HL-60 (cell line): ENCODE results near the gene LRRC17.
"Not testable (repeated sequence)": the region's sequence is repeated elsewhere in the genome, so short reads cannot be mapped to it uniquely, and the experiment has no call there.

Experiments used
- DNase-seq, 2 experiments: peaks; one replicate each; pipeline ENCODE4 v3.0.0-alpha.2; 2010 to 2020; ENCODE audit warnings: low read depth in 1 of 2, low spot score in 1 of 2
- H3K27ac ChIP-seq: fragments of 250-450 bp; sonication (Bioruptor Pico); replicated peaks from 2 replicates; pipeline ENCODE4 v1.5.1; 2020; ENCODE audit warnings: mild to moderate bottlenecking, moderate library complexity
- H3K27me3 ChIP-seq: fragments of 250-450 bp; sonication (Bioruptor Pico); 2 replicates; pipeline ENCODE4 v1.5.1; 2021; ENCODE audit warnings: mild to moderate bottlenecking, moderate library complexity; ENCODE audit not compliant: insufficient read depth, poor library complexity, severe bottlenecking
- H3K4me3 ChIP-seq: replicated peaks from 2 replicates; pipeline ENCODE4 v1.5.1; 2011; ENCODE audit warnings: mild to moderate bottlenecking, control low read depth, low read length; ENCODE audit not compliant: insufficient read depth
- GABPA ChIP-seq: IDR thresholded peaks from 2 replicates; pipeline ENCODE4 v1.6.1; 2012; ENCODE audit warnings: low read depth
- POLR2AphosphoS5 ChIP-seq: IDR thresholded peaks from 2 replicates; pipeline ENCODE4 v1.6.1; 2012; ENCODE audit warnings: low read depth
- SPI1 ChIP-seq: IDR thresholded peaks from 2 replicates; pipeline ENCODE4 v1.6.1; 2012; ENCODE audit warnings: low read depth, mild to moderate bottlenecking, borderline replicate concordance
- TF ChIP-seq, protein P1 (sequence below): IDR thresholded peaks from 2 replicates; pipeline ENCODE4 v1.6.1; 2012; ENCODE audit warnings: low read depth; ENCODE audit not compliant: insufficient replicate concordance
- TF ChIP-seq, protein P2 (sequence below): IDR thresholded peaks from one replicate; pipeline ENCODE4 v1.5.1; 2011; ENCODE audit warnings: low read length, control low read depth, inconsistent platforms; ENCODE audit not compliant: insufficient read depth

LRRC17 gene

DNA sequence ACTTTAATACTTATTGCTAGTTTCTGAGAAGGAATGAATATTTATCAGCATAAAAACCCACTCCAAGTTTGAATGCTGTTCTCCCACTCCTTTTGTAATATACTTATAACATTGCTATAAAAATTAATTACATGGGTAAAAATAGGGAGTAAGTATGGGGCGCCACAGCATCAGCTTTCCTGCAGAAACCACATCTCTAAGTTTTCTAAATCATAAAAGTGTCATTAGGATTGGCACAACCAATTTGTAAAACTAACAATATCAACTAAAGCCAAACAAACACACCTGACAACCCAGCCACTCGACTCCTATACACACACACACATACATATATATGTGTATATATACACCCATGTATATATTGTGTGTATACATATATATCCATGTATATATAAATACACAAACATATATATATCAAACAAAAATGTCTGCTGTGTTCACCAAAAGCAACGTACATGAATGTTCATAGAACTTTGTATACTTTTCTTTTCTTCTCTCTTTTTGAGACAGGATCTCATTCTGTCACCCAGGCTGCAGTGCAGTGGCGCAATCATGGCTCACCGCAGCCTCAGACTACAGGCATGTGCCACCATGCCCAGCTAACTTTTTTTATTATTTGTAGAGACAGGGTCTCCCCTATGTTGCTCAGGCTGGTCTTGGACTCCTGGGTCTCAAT is 14.8 kb upstream of the LRRC17 start:
- TF ChIP-seq, protein P1, sequence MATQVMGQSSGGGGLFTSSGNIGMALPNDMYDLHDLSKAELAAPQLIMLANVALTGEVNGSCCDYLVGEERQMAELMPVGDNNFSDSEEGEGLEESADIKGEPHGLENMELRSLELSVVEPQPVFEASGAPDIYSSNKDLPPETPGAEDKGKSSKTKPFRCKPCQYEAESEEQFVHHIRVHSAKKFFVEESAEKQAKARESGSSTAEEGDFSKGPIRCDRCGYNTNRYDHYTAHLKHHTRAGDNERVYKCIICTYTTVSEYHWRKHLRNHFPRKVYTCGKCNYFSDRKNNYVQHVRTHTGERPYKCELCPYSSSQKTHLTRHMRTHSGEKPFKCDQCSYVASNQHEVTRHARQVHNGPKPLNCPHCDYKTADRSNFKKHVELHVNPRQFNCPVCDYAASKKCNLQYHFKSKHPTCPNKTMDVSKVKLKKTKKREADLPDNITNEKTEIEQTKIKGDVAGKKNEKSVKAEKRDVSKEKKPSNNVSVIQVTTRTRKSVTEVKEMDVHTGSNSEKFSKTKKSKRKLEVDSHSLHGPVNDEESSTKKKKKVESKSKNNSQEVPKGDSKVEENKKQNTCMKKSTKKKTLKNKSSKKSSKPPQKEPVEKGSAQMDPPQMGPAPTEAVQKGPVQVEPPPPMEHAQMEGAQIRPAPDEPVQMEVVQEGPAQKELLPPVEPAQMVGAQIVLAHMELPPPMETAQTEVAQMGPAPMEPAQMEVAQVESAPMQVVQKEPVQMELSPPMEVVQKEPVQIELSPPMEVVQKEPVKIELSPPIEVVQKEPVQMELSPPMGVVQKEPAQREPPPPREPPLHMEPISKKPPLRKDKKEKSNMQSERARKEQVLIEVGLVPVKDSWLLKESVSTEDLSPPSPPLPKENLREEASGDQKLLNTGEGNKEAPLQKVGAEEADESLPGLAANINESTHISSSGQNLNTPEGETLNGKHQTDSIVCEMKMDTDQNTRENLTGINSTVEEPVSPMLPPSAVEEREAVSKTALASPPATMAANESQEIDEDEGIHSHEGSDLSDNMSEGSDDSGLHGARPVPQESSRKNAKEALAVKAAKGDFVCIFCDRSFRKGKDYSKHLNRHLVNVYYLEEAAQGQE = no peak
- TF ChIP-seq SPI1 (no peak), POLR2AphosphoS5 (peak; percentile 83), GABPA (0 out of 2 replicates have a peak, but pooled peaks have one; percentile 25)
- TF ChIP-seq, protein P2, sequence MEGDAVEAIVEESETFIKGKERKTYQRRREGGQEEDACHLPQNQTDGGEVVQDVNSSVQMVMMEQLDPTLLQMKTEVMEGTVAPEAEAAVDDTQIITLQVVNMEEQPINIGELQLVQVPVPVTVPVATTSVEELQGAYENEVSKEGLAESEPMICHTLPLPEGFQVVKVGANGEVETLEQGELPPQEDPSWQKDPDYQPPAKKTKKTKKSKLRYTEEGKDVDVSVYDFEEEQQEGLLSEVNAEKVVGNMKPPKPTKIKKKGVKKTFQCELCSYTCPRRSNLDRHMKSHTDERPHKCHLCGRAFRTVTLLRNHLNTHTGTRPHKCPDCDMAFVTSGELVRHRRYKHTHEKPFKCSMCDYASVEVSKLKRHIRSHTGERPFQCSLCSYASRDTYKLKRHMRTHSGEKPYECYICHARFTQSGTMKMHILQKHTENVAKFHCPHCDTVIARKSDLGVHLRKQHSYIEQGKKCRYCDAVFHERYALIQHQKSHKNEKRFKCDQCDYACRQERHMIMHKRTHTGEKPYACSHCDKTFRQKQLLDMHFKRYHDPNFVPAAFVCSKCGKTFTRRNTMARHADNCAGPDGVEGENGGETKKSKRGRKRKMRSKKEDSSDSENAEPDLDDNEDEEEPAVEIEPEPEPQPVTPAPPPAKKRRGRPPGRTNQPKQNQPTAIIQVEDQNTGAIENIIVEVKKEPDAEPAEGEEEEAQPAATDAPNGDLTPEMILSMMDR = no peak
- H3K4me3 ChIP-seq = no peak overlapping the region
- DNase-seq = peak; percentile 38 to 93

DNA sequence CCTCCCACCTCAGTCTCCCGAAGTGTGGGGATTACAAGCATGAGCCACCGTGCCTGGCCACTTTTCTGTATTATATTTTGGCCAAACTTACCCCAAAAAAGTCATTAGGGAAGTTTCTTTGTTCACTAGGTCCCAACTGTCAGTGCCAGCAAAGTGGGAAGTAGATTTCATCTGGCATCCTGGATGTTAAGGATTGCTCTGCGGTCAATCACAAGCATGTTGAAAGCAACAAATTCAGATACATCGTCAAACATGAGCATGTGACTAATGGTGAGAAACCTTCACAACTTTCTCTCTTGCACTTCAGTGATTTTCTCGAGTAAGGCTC is 14.3 kb upstream of the LRRC17 start:
- Histone ChIP-seq H3K27me3 (no peaks in the 10 kb centered on the region), H3K4me3 (no peak overlapping the region), H3K27ac (peak overlapping the region; percentile 94)
- TF ChIP-seq, protein P2 = no peak
- peak; percentile 66 for TF ChIP-seq POLR2AphosphoS5
- TF ChIP-seq GABPA = no peak
- TF ChIP-seq, protein P1 = peak; percentile 56
- peak; percentile 8; the same call in 1 of the 2 replicates for TF ChIP-seq SPI1
- peak; percentile 75 to 90 for DNase-seq

More for the DNA sequence above, 14.8 kb upstream of the LRRC17 start:
- Histone ChIP-seq H3K27ac (peak overlapping the region; percentile 94), H3K27me3 (no peaks in the 10 kb centered on the region)

DNA sequence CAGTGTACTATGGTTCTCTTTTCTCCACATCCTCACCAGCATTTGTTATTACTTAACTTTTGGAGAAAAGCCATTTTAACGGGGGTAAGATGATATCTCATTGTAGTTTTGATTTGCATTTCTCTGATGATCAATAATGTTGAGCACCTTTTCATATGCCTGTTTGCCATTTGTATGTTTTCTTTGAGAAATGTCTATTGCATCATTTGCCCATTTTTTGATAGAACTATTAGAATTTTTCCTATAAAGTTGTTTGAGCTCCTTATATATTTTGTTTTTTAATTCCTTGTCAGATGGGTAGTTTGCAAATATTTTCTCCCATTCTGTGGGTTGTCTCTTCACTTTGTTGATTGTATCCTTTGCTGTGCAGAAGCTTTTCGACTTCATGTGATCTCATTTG is 10.7 kb upstream of the LRRC17 start:
- not testable (repeated sequence) for H3K27me3 ChIP-seq, DNase-seq, H3K27ac ChIP-seq, H3K4me3 ChIP-seq

DNA sequence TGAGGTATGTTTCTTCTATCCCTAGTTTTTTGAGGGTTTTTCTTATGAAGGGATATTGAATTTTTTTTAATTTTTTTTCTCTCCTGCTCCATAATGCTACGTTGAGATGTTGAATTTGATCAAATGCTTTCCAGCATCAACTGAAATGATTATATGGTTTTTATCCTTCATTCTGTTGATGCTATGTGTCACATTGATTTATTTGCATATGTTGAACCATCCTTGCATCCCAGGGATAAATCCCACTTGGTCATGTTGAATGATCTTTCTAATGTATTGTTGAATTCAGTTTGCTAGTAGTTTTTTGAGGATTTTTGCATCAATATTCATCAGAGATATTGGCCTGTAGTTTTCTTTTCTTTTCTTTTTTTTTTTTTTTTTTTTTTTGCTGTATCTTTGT is 9.2 kb upstream of the LRRC17 start:
- H3K4me3 ChIP-seq, H3K27me3 ChIP-seq, H3K27ac ChIP-seq, DNase-seq: not testable (repeated sequence)

DNA sequence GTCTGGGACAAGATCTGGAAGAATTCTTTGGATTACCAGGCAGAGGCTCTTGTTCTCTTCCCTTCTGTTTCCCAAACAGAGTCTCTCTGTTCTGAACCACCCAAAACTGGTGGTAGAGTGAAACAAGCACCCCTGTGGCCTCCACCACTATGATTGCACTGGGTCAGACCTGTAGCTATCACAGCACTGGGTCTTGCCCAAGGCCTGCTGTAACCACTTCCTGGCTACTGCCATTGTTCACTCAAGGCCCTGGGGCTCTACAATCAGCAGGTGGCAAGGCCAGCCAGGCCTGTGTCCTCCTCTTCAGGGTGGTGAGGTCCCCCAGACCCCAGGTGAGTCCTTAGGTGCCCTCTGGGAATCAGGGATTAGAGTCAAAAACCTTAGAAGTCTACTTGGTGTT is 4.1 kb upstream of the LRRC17 start:
- H3K4me3 ChIP-seq = no peak overlapping the region
- peak in 1 of 2 experiments; percentile 81 for DNase-seq
- peak overlapping the region; percentile 60 for H3K27ac ChIP-seq
- TF ChIP-seq SPI1 = no peak; the same call in 1 of the 2 replicates
- TF ChIP-seq POLR2AphosphoS5 = no peak
- TF ChIP-seq, protein P2 = no peak
- TF ChIP-seq, protein P1 = no peak
- TF ChIP-seq GABPA = no peak
- no peaks in the 10 kb centered on the region for H3K27me3 ChIP-seq
